Measurements from ENCODE around the gene DNMT3L. TPM values are rescaled to one million over a fixed set of nuclear protein-coding genes. Genes with fewer than 3 reads are reported as not detected.

The DNMT3L gene
- total RNA-seq, 2 experiments from 2014 or later = not detected

- DNase-seq (ENCODE audit: low spot score) = no peak
- no peaks in the 10 kb centered on the region for H3K9me2 ChIP-seq (ENCODE audit: insufficient read depth, low read length)
- H2AFZ ChIP-seq (ENCODE audit: low read length) = no peak overlapping the region
- H3K4me1 ChIP-seq (ENCODE audit: insufficient read depth, low read length, poor library complexity, severe bottlenecking) = peaks cover 2% of the 10 kb centered on the region
- ChIA-PET POLR2A (no interaction called here), CTCF (ENCODE audit: unreplicated experiment) (no interaction called here)
- intact Hi-C loops (cut with micrococcal nuclease; ENCODE audit: unreplicated experiment) = no loop called here
- no peaks in the 10 kb centered on the region for H3K79me2 ChIP-seq (ENCODE audit: insufficient read depth, low read depth, low read length)
- H3K4me3 ChIP-seq (ENCODE audit: low read depth, low read length, poor library complexity, severe bottlenecking) = no peak overlapping the region
- no TSS peak for BruUV-seq (replicated peaks)
- no peak overlapping the region for H3K4me2 ChIP-seq (ENCODE audit: low read length)
- H3K9me3 ChIP-seq (ENCODE audit: low read length) = no peaks in the 10 kb centered on the region
- no peak overlapping the region for H3K27ac ChIP-seq (ENCODE audit: low read depth, low read length, poor library complexity, severe bottlenecking)
- no peaks in the 10 kb centered on the region for H4K20me1 ChIP-seq (ENCODE audit: insufficient read depth, low read length)
- TF ChIP-seq, protein P1, sequence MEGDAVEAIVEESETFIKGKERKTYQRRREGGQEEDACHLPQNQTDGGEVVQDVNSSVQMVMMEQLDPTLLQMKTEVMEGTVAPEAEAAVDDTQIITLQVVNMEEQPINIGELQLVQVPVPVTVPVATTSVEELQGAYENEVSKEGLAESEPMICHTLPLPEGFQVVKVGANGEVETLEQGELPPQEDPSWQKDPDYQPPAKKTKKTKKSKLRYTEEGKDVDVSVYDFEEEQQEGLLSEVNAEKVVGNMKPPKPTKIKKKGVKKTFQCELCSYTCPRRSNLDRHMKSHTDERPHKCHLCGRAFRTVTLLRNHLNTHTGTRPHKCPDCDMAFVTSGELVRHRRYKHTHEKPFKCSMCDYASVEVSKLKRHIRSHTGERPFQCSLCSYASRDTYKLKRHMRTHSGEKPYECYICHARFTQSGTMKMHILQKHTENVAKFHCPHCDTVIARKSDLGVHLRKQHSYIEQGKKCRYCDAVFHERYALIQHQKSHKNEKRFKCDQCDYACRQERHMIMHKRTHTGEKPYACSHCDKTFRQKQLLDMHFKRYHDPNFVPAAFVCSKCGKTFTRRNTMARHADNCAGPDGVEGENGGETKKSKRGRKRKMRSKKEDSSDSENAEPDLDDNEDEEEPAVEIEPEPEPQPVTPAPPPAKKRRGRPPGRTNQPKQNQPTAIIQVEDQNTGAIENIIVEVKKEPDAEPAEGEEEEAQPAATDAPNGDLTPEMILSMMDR (conservative IDR thresholded peaks at IDR 0.05; ENCODE audit: low read length) = no peak
- no peak for TF ChIP-seq EZH2phosphoT487 (IDR thresholded peaks at IDR 0.05; ENCODE audit: borderline replicate concordance, low read depth, low read length)
- no peaks in the 10 kb centered on the region for H3K36me3 ChIP-seq (ENCODE audit: insufficient read depth, low read length)
These were observed 800 bp upstream of the DNMT3L start for GRCh38 chr21:44262338-44263056.

- Histone ChIP-seq H3K9me2 (ENCODE audit: insufficient read depth, low read length) (no peaks in the 10 kb centered on the region), H2AFZ (ENCODE audit: low read length) (no peak overlapping the region), H4K20me1 (ENCODE audit: insufficient read depth, low read length) (no peaks in the 10 kb centered on the region), H3K4me2 (ENCODE audit: low read length) (no peak overlapping the region), H3K4me3 (ENCODE audit: low read depth, low read length, poor library complexity, severe bottlenecking) (no peak overlapping the region), H3K4me1 (ENCODE audit: insufficient read depth, low read length, poor library complexity, severe bottlenecking) (no peaks in the 10 kb centered on the region), H3K79me2 (ENCODE audit: insufficient read depth, low read depth, low read length) (no peaks in the 10 kb centered on the region), H3K27ac (ENCODE audit: low read depth, low read length, poor library complexity, severe bottlenecking) (no peak overlapping the region), H3K9me3 (ENCODE audit: low read length) (no peaks in the 10 kb centered on the region), H3K36me3 (ENCODE audit: insufficient read depth, low read length) (no peaks in the 10 kb centered on the region)
- intact Hi-C loops (cut with micrococcal nuclease; ENCODE audit: unreplicated experiment) = no loop called here
- DNase-seq (ENCODE audit: low spot score) = no peak
- TF ChIP-seq, protein P1 (conservative IDR thresholded peaks at IDR 0.05; ENCODE audit: low read length) = no peak
- TF ChIP-seq EZH2phosphoT487 (IDR thresholded peaks at IDR 0.05; ENCODE audit: borderline replicate concordance, low read depth, low read length) = no peak
- BruUV-seq (replicated peaks) = no TSS peak
- ChIA-PET POLR2A (no interaction called here), CTCF (ENCODE audit: unreplicated experiment) (no interaction called here)
These were observed 686 bp downstream of the DNMT3L start for GRCh38 chr21:44260791-44261631.

- BruUV-seq (replicated peaks) = no TSS peak
- no peaks in the 10 kb centered on the region for H3K36me3 ChIP-seq (ENCODE audit: insufficient read depth, low read length)
- no peaks in the 10 kb centered on the region for H3K9me3 ChIP-seq (ENCODE audit: low read length)
- H3K79me2 ChIP-seq (ENCODE audit: insufficient read depth, low read depth, low read length) = no peaks in the 10 kb centered on the region
- no peak for TF ChIP-seq EZH2phosphoT487 (IDR thresholded peaks at IDR 0.05; ENCODE audit: borderline replicate concordance, low read depth, low read length)
- TF ChIP-seq, protein P1 (conservative IDR thresholded peaks at IDR 0.05; ENCODE audit: low read length) = no peak
- intact Hi-C loops (cut with micrococcal nuclease; ENCODE audit: unreplicated experiment) = no loop called here
- ChIA-PET CTCF (ENCODE audit: unreplicated experiment) (no interaction called here), POLR2A (no interaction called here)
- DNase-seq (ENCODE audit: low spot score) = no peak
- H3K4me3 ChIP-seq (ENCODE audit: low read depth, low read length, poor library complexity, severe bottlenecking) = no peak overlapping the region
- no peak overlapping the region for H2AFZ ChIP-seq (ENCODE audit: low read length)
- H3K4me2 ChIP-seq (ENCODE audit: low read length) = no peak overlapping the region
- no peaks in the 10 kb centered on the region for H3K9me2 ChIP-seq (ENCODE audit: insufficient read depth, low read length)
- H3K4me1 ChIP-seq (ENCODE audit: insufficient read depth, low read length, poor library complexity, severe bottlenecking) = no peaks in the 10 kb centered on the region
- H4K20me1 ChIP-seq (ENCODE audit: insufficient read depth, low read length) = no peaks in the 10 kb centered on the region
- no peak overlapping the region for H3K27ac ChIP-seq (ENCODE audit: low read depth, low read length, poor library complexity, severe bottlenecking)
These were observed 1.6 kb downstream of the DNMT3L start for GRCh38 chr21:44260066-44260465.
